NT2/D1 (cell line): ENCODE results near the gene UBE2J1.

ENCODE experiments used
- DNase-seq: peaks from one replicate; pipeline ENCODE4 v3.0.0-alpha.2; 2011; ENCODE audit warnings: low read depth, low spot score
- H3K27me3 ChIP-seq: 2 replicates; pipeline ENCODE4 v1.6.0; 2011; ENCODE audit warnings: mild to moderate bottlenecking; ENCODE audit not compliant: insufficient read length, insufficient read depth
- H3K36me3 ChIP-seq: 2 replicates; pipeline ENCODE4 v1.6.1; 2011; ENCODE audit warnings: mild to moderate bottlenecking, low read length, mixed read lengths; ENCODE audit not compliant: insufficient read depth, insufficient read length
- H3K4me1 ChIP-seq: 2 replicates; pipeline ENCODE4 v1.5.1; 2011; ENCODE audit not compliant: insufficient read depth, insufficient read length
- H3K4me3 ChIP-seq: 2 replicates; pipeline ENCODE4 v1.5.1; 2011; ENCODE audit warnings: low read depth; ENCODE audit not compliant: insufficient read length
- H3K9ac ChIP-seq: 2 replicates; pipeline ENCODE4 v1.6.0; 2011; ENCODE audit warnings: low read depth; ENCODE audit not compliant: insufficient read length
- H3K9me3 ChIP-seq: 2 replicates; pipeline ENCODE4 v1.5.1; 2011; ENCODE audit warnings: mild to moderate bottlenecking, low read length; ENCODE audit not compliant: insufficient read depth
- SUZ12 ChIP-seq: IDR thresholded peaks from 2 replicates; pipeline ENCODE4 v1.6.1; 2011; ENCODE audit not compliant: insufficient read length, insufficient read depth; ENCODE audit errors: extremely low read depth
- YY1 ChIP-seq: IDR thresholded peaks from 2 replicates; pipeline ENCODE4 v1.6.1; 2011; ENCODE audit not compliant: insufficient read length, insufficient read depth
- ZNF274 ChIP-seq: IDR thresholded peaks from 2 replicates; pipeline ENCODE4 v1.6.1; 2011; ENCODE audit warnings: mild to moderate bottlenecking, low read depth, low read length

Gene UBE2J1

GRCh38 chr6:89282749-89283148, 69.8 kb downstream of the UBE2J1 start:
- Histone ChIP-seq H3K36me3 (no peaks in the 10 kb centered on the region), H3K4me3 (no peak overlapping the region), H3K27me3 (no peaks in the 10 kb centered on the region), H3K9me3 (no peaks in the 10 kb centered on the region), H3K4me1 (no peaks in the 10 kb centered on the region), H3K9ac (no peak overlapping the region)
- DNase-seq: no peak
- TF ChIP-seq SUZ12: no peak
- no peak for TF ChIP-seq ZNF274
- TF ChIP-seq YY1: no peak

- no peaks in the 10 kb centered on the region for H3K36me3 ChIP-seq
- H3K4me1 ChIP-seq: no peaks in the 10 kb centered on the region
- DNase-seq: peak; percentile 22
- TF ChIP-seq ZNF274: no peak
- no peak for TF ChIP-seq SUZ12
- TF ChIP-seq YY1: no peak
- no peaks in the 10 kb centered on the region for H3K9me3 ChIP-seq
- H3K9ac ChIP-seq: no peak overlapping the region
- H3K27me3 ChIP-seq: no peaks in the 10 kb centered on the region
- no peak overlapping the region for H3K4me3 ChIP-seq
Observed at GRCh38 chr6:89281779-89282246, 70.7 kb downstream of the UBE2J1 start.

GRCh38 chr6:89278956-89279355, 73.6 kb downstream of the UBE2J1 start:
- Histone ChIP-seq H3K9me3 (no peaks in the 10 kb centered on the region), H3K9ac (no peak overlapping the region), H3K4me1 (no peaks in the 10 kb centered on the region), H3K27me3 (no peaks in the 10 kb centered on the region), H3K36me3 (no peaks in the 10 kb centered on the region), H3K4me3 (no peak overlapping the region)
- no peak for DNase-seq
- no peak for TF ChIP-seq ZNF274
- no peak for TF ChIP-seq SUZ12
- no peak for TF ChIP-seq YY1
